Measurements from ENCODE around the gene KCTD2. TPM values are rescaled to one million over a fixed set of nuclear protein-coding genes. Genes with fewer than 3 reads are reported as not detected.

Gene KCTD2
- total and polyA plus RNA-seq, 2 of the 13 experiments (the other 11 are each of a cell fraction or from before 2014, with no cell fraction given), result 28.3 to 32.6 TPM

- TF ChIP-seq STAT6 (CRISPR knock-in tag; IDR thresholded peaks at IDR 0.05; ENCODE audit: borderline replicate concordance), result no peak
- no peak for TF ChIP-seq MTERF4 (CRISPR knock-in tag; IDR thresholded peaks at IDR 0.05)
- no peak for TF ChIP-seq THAP7 (CRISPR knock-in tag; IDR thresholded peaks at IDR 0.05)
- no peak for TF ChIP-seq BORCS8-MEF2B (CRISPR knock-in tag; IDR thresholded peaks at IDR 0.05)
- no peak for TF ChIP-seq KIAA2018 (CRISPR knock-in tag; IDR thresholded peaks at IDR 0.05; ENCODE audit: borderline replicate concordance)
- TF ChIP-seq CREB1 (IDR thresholded peaks at IDR 0.05), result no peak
- TF ChIP-seq CREB1 (CRISPR knock-in tag; IDR thresholded peaks at IDR 0.05), result no peak
- no peak for TF ChIP-seq ZNF180 (CRISPR knock-in tag; IDR thresholded peaks at IDR 0.05; ENCODE audit: borderline replicate concordance, low read depth)
- TF ChIP-seq ZNF33B (CRISPR knock-in tag; IDR thresholded peaks at IDR 0.05), result 0 out of 2 replicates have a peak, but pooled peaks have one; percentile 38
- no peak for TF ChIP-seq PAWR (CRISPR knock-in tag; IDR thresholded peaks at IDR 0.05; ENCODE audit: borderline replicate concordance)
- TF ChIP-seq ZNF225 (CRISPR knock-in tag; IDR thresholded peaks at IDR 0.05), result no peak
- TF ChIP-seq ISL2 (CRISPR knock-in tag; IDR thresholded peaks at IDR 0.05), result no peak
- no peak for TF ChIP-seq FOXA1 (IDR thresholded peaks at IDR 0.05)
- no peak for TF ChIP-seq FOXA1 (CRISPR knock-in tag; IDR thresholded peaks at IDR 0.05)
- TF ChIP-seq ZNF326 (CRISPR knock-in tag; IDR thresholded peaks at IDR 0.05; ENCODE audit: borderline replicate concordance), result no peak
- no peak for TF ChIP-seq FOXK1 (CRISPR knock-in tag; IDR thresholded peaks at IDR 0.05; ENCODE audit: borderline replicate concordance, low read depth)
- TF ChIP-seq ZSCAN25 (CRISPR knock-in tag; IDR thresholded peaks at IDR 0.05), result no peak
- TF ChIP-seq ZNF143 (CRISPR knock-in tag; IDR thresholded peaks at IDR 0.05), result no peak
- no peak for TF ChIP-seq TBX2 (CRISPR knock-in tag; IDR thresholded peaks at IDR 0.05; ENCODE audit: borderline replicate concordance)
These were observed 32.0 kb downstream of the KCTD2 start (continued) for GRCh38 chr17:75079023-75079373.

Measured in HepG2 (cell line).